ENCODE measurements around the gene PSMD5.

DNA sequence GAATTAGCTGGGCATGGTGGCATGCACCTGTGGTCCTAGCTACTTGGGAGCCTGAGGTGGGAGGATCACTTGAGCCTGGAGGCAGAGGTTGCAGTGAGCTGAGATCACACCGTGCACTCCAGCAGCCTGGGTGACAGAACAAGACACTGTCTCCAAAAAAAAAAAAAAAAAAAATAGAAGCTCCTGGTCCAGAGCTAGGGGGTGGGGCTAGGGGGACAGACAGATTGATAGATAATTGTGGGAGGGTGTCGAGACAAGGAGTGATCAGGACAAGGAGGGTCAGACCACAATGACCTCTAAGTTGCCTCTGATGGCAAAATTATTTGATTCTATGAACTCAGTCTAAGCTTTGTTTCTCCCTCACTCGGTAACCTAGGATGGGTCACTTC is 40.9 kb upstream of the PSMD5 start:
- TF ChIP-seq RFX5 (IDR thresholded peaks at IDR 0.05; ENCODE audit: low read depth, low read length) (no peak), POLR2A (IDR thresholded peaks at IDR 0.05; ENCODE audit: low read depth, low read length) (no peak), MAFK (IDR thresholded peaks at IDR 0.05; ENCODE audit: low read depth, low read length) (no peak), SMC3 (IDR thresholded peaks at IDR 0.05; ENCODE audit: low read depth, low read length) (no peak)
- TF ChIP-seq, protein P1, sequence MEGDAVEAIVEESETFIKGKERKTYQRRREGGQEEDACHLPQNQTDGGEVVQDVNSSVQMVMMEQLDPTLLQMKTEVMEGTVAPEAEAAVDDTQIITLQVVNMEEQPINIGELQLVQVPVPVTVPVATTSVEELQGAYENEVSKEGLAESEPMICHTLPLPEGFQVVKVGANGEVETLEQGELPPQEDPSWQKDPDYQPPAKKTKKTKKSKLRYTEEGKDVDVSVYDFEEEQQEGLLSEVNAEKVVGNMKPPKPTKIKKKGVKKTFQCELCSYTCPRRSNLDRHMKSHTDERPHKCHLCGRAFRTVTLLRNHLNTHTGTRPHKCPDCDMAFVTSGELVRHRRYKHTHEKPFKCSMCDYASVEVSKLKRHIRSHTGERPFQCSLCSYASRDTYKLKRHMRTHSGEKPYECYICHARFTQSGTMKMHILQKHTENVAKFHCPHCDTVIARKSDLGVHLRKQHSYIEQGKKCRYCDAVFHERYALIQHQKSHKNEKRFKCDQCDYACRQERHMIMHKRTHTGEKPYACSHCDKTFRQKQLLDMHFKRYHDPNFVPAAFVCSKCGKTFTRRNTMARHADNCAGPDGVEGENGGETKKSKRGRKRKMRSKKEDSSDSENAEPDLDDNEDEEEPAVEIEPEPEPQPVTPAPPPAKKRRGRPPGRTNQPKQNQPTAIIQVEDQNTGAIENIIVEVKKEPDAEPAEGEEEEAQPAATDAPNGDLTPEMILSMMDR (conservative IDR thresholded peaks at IDR 0.05; ENCODE audit: low read depth, low read length), result no peak

Measured in IMR-90 (cell line).